Fibroblast of villous mesenchyme (primary cell): ENCODE data around the gene EARS2. TPM values are rescaled to one million over a fixed set of nuclear protein-coding genes. Genes with fewer than 3 reads are reported as not detected.

Source experiments
- DNase-seq: peaks from one replicate; pipeline ENCODE4 v3.0.0-alpha.2; 2010; ENCODE audit warnings: low read depth
- H3K4me3 ChIP-seq: 2 replicates; pipeline ENCODE4 v1.5.1; 2011; ENCODE audit warnings: low read depth, mild to moderate bottlenecking, low read length
- CTCF ChIP-seq: IDR thresholded peaks from 2 replicates; pipeline ENCODE4 v1.5.1; 2012; ENCODE audit warnings: low read depth, mild to moderate bottlenecking, low read length; ENCODE audit not compliant: insufficient read depth
- total RNA-seq: library from RNA; depleted of rRNA; stranded (reverse); fragments of >200 nt; gene quantifications from 2 replicates; pipeline ENCODE4 v1.2.3, GENCODE V29; 2012

EARS2 gene
- total RNA-seq, 1 donor = 36.3 TPM

- no peak for DNase-seq
- TF ChIP-seq CTCF = no peak
- H3K4me3 ChIP-seq = no peak overlapping the region
Measured at GRCh38 chr16:23539984-23540816, 16.9 kb downstream of the EARS2 start.

- no peak for TF ChIP-seq CTCF
- no peak for DNase-seq
- no peak overlapping the region for H3K4me3 ChIP-seq
Measured at GRCh38 chr16:23538919-23539278, 18.3 kb downstream of the EARS2 start.

GRCh38 chr16:23537390-23537789, 19.8 kb downstream of the EARS2 start:
- H3K4me3 ChIP-seq = no peak overlapping the region
- no peak for TF ChIP-seq CTCF
- no peak for DNase-seq

- DNase-seq = no peak
- no peak for TF ChIP-seq CTCF
- no peak overlapping the region for H3K4me3 ChIP-seq
Measured at GRCh38 chr16:23535901-23536300, 21.2 kb downstream of the EARS2 start.

- no peak overlapping the region for H3K4me3 ChIP-seq
- TF ChIP-seq CTCF = no peak
- no peak for DNase-seq
Measured at GRCh38 chr16:23534868-23535860, 22.0 kb downstream of the EARS2 start.

GRCh38 chr16:23532448-23532847, 24.7 kb downstream of the EARS2 start:
- DNase-seq = no peak
- TF ChIP-seq CTCF = no peak
- no peak overlapping the region for H3K4me3 ChIP-seq
